ENCODE data around the gene TEDC1.
"Not testable (repeated sequence)": the region's sequence is repeated elsewhere in the genome, so short reads cannot be mapped to it uniquely, and the experiment has no call there.

The TEDC1 gene

DNA sequence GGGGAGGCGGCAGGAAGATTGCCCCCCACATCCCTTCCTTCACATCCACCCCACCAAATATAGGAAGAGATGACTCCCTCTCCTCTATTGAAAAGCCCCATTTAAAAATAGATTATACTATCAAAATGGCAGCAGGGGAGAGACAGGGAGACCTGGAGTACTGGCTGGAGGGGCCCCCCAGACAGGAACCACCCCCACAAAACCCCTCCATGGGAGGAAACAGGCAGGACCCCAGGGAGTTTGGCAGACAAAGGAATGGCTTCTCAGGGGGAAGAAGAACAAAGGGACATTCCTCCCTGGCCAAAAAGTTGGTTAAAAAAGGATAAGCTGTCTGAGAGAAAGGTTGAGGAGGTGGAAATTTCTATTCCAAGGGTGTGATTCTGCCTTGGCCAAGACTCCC is 54.6 kb downstream of the TEDC1 start:
- DNase-seq, result not testable (repeated sequence)

DNA sequence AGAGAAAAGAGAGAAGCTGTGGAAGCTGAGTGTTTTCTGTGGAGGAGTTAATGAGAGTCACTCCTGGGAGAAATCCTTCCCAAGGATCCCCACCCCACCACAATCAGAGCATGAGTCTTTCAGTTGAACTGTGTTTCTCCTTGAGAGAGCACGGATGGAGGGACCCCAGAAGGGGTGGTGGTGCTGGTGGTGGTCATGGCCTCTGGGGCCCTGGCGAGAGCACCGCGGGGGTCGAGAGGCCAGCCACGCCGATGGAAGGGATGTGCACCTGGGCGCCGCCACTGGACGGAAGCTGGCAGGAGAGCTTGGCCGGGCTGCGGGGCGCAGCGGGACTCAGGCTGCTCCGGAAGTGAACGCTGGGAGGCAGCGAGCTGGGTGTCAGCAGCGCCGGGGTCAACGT is 55.4 kb downstream of the TEDC1 start:
- DNase-seq, result not testable (repeated sequence)

DNA sequence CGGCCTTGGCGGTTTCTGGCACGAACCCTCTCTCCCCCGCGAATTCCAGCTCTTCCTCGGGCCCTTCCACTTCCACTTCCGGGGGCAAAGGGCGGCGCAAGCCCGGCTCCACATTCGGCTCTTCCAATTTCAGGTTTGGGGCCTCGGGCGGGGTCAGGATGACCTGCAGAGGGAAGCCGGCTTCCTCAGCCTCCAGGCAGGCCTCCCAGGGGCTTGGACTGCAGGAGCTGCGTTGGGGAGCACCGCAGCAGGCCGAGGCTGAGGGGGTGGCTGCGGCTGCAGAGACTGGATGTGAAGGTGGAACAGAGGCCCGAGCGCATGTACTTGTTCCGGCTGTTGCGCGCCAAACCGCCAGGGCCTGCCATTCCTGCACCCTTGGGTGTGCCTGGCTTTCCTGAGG is 56.0 kb downstream of the TEDC1 start:
- DNase-seq, result not testable (repeated sequence)

DNA sequence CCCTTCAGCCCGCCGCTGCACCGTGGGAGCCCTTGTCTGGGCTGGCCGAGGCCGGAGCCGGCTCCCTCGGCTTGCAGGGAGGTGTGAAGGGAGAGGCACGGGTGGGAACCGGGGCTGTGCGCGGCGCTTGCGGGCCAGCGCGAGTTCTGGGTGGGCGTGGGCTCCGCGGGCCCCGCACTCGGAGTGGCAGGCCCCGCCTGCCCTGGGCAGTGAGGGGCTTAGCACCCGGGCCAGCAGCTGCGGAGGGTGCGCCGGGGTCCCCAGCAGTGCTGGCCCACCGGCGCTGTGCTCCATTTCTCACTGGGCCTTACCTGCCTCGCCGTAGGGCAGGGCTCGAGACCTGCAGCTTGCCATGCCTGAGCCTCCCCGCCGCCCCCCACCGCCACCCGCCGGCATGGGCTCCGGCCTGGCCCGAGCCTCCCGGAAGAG is 56.7 kb downstream of the TEDC1 start:
- no peak for DNase-seq

Measured in cerebellar nuclear complex (tissue), 1 donor.